Right cardiac atrium (tissue), 5 donors: ENCODE results near the gene FOXP4. TPM values are rescaled to one million over a fixed set of nuclear protein-coding genes. Genes with fewer than 3 reads are reported as not detected.
A peak's percentile ranks its signal among the peaks of the same experiment; 100 is the strongest.

Experiments used
- ATAC-seq, 2 donors: fragments of 200-7000 bp; cut with Tn5 transposase; one replicate each; pipeline versions ENCODE4 v1.8.0 to v1.9.1; 2020; ENCODE audit warnings: moderate library complexity in 2 of 2, mild to moderate bottlenecking in 1 of 2
- DNase-seq, 3 donors: peaks; one replicate each; pipeline ENCODE4 v3.0.0-alpha.2; 2020
- H3K27ac ChIP-seq: one replicate; pipeline ENCODE4 v1.5.1; 2013; ENCODE audit warnings: mild to moderate bottlenecking, low read length, control low read depth, moderate library complexity
- H3K27me3 ChIP-seq: one replicate; pipeline ENCODE4 v1.6.1; 2013; ENCODE audit not compliant: control insufficient read depth, insufficient read depth
- H3K4me1 ChIP-seq: one replicate; pipeline ENCODE4 v1.6.1; 2013; ENCODE audit warnings: low read length; ENCODE audit not compliant: control insufficient read depth, insufficient read depth
- H3K4me3 ChIP-seq: one replicate; pipeline ENCODE4 v1.5.1; 2013; ENCODE audit warnings: low read length, control low read depth
- H3K9me3 ChIP-seq: one replicate; pipeline ENCODE4 v1.6.1; 2013; ENCODE audit warnings: low read length; ENCODE audit not compliant: control insufficient read depth
- WGBS: extraction: QIAGEN DNeasy Blood & Tissue Kit; methylation state at CpG from one replicate; pipeline ENCODE4 v1.1.7; 2013; 5-methylcytosine and 5-hydroxymethylcytosine counted together
- intact Hi-C, 4 donors: fragments of 100-400 bp; cut with DNase I; formaldehyde crosslinking; loops; one replicate each; pipeline versions ENCODE4 v1.11.0 to v1.14.0; 2022 to 2023
- polyA plus RNA-seq: library from polyadenylated mRNA; stranded (reverse); fragments of 200-250 nt; gene quantifications from one replicate; pipeline ENCODE4 v1.2.3, GENCODE V29; 2013
- total RNA-seq, 4 donors: library from RNA; stranded (reverse); fragmentation: NEBNext Ultra II Directional; extraction: Animal tissue kit (Norgen Biotek cat#: 25700); gene quantifications; one replicate each; pipeline ENCODE4 v1.2.1, GENCODE V29; 2021
- donor health status: healthy with polysubstance abuse.
- donor health status: DM: no; HTN: yes; CAD: no.
- donor health status: DM: no; HTN: no; CAD: no.
- donor health status: DM: no; HTN: yes; CAD: no; lungs with severe emphysema.
- donor health status: DM: yes; HTN: yes; CAD: no.

FOXP4 gene
- total and polyA plus RNA-seq, 5 donors = 15.3 to 22.5 (median 21.8) TPM

GRCh38 chr6:41597246-41598000 is 51.2 kb downstream of the FOXP4 start:
- H3K4me3 ChIP-seq = no peak overlapping the region
- H3K27ac ChIP-seq = no peak overlapping the region
- intact Hi-C loops = loop anchor here in 2 of 4 donors (5.0 to 10.0 kb wide), 3 partner anchors 135 to 223 kb away; no protein-coding TSS in a partner anchor
- H3K9me3 ChIP-seq = no peaks in the 10 kb centered on the region
- H3K4me1 ChIP-seq = no peaks in the 10 kb centered on the region
- 89% methylated on average over 19 of the region's 19 CpGs for WGBS
- no peaks in the 10 kb centered on the region for H3K27me3 ChIP-seq
- DNase-seq (no peak), ATAC-seq (no peak)

GRCh38 chr6:41598670-41599014 is 52.5 kb downstream of the FOXP4 start:
- 81% methylated on average over 8 of the region's 8 CpGs for WGBS
- Histone ChIP-seq H3K27me3 (no peaks in the 10 kb centered on the region), H3K4me3 (no peak overlapping the region), H3K4me1 (no peaks in the 10 kb centered on the region), H3K27ac (no peak overlapping the region), H3K9me3 (no peaks in the 10 kb centered on the region)
- intact Hi-C loops = loop anchor here in 2 of 4 donors (5.0 to 10.0 kb wide), 3 partner anchors 136 to 224 kb away; no protein-coding TSS in a partner anchor
- ATAC-seq (no peak), DNase-seq (no peak)

GRCh38 chr6:41599015-41599851 is 53.1 kb downstream of the FOXP4 start:
- no peaks in the 10 kb centered on the region for H3K9me3 ChIP-seq
- WGBS = 82% methylated on average over 21 of the region's 21 CpGs
- H3K4me1 ChIP-seq = no peaks in the 10 kb centered on the region
- ATAC-seq (no peak), DNase-seq (peak in 1 of 3 donors; percentile 63)
- intact Hi-C loops = loop anchor here in 2 of 4 donors (5.0 to 10.0 kb wide), 3 partner anchors 137 to 224 kb away; no protein-coding TSS in a partner anchor
- no peak overlapping the region for H3K27ac ChIP-seq
- H3K27me3 ChIP-seq = no peaks in the 10 kb centered on the region
- H3K4me3 ChIP-seq = no peak overlapping the region

GRCh38 chr6:41599852-41600445 is 53.8 kb downstream of the FOXP4 start:
- Histone ChIP-seq H3K27ac (no peak overlapping the region), H3K9me3 (no peaks in the 10 kb centered on the region), H3K27me3 (no peaks in the 10 kb centered on the region), H3K4me3 (no peak overlapping the region), H3K4me1 (no peaks in the 10 kb centered on the region)
- ATAC-seq = no peak
- intact Hi-C loops = loop anchor here in 2 of 4 donors (5.0 to 10.0 kb wide), 4 partner anchors 82 to 225 kb away; no protein-coding TSS in a partner anchor
- no peak for DNase-seq
- WGBS = 85% methylated on average over 14 of the region's 14 CpGs

GRCh38 chr6:41600499-41601247 is 54.5 kb downstream of the FOXP4 start:
- Histone ChIP-seq H3K27me3 (no peaks in the 10 kb centered on the region), H3K4me1 (no peaks in the 10 kb centered on the region), H3K9me3 (no peaks in the 10 kb centered on the region), H3K27ac (no peak overlapping the region), H3K4me3 (no peak overlapping the region)
- ATAC-seq (no peak), DNase-seq (no peak)
- intact Hi-C loops = loop anchor here in 1 of 4 donors (5.0 kb wide), 1 partner anchor 82 kb away; no protein-coding TSS in a partner anchor
- 74% methylated on average over 22 of the region's 22 CpGs for WGBS

- Histone ChIP-seq H3K4me3 (no peak overlapping the region), H3K9me3 (no peaks in the 10 kb centered on the region), H3K27me3 (no peaks in the 10 kb centered on the region), H3K4me1 (no peaks in the 10 kb centered on the region), H3K27ac (no peak overlapping the region)
- 90% methylated on average over 6 of the region's 6 CpGs for WGBS
- ATAC-seq (no peak), DNase-seq (no peak)
- intact Hi-C loops = loop anchor here in 1 of 4 donors (5.0 kb wide), 1 partner anchor 81 kb away; no protein-coding TSS in a partner anchor
These were observed 55.0 kb downstream of the FOXP4 start for GRCh38 chr6:41601248-41601549.

- 67% methylated on average over 4 of the region's 4 CpGs for WGBS
- Histone ChIP-seq H3K27me3 (no peaks in the 10 kb centered on the region), H3K4me1 (no peaks in the 10 kb centered on the region), H3K27ac (no peak overlapping the region), H3K4me3 (no peak overlapping the region), H3K9me3 (no peaks in the 10 kb centered on the region)
- ATAC-seq (no peak), DNase-seq (no peak)
- intact Hi-C loops = loop anchor here in 3 of 4 donors (2.0 to 5.0 kb wide), 2 partner anchors 80 kb away; no protein-coding TSS in a partner anchor
These were observed 56.2 kb downstream of the FOXP4 start for GRCh38 chr6:41602422-41602743.

- ATAC-seq (peak; percentile 77 to 79), DNase-seq (peak; percentile 83 to 91 (median 91))
- Histone ChIP-seq H3K27me3 (no peaks in the 10 kb centered on the region), H3K27ac (no peak overlapping the region), H3K4me3 (no peak overlapping the region), H3K9me3 (no peaks in the 10 kb centered on the region), H3K4me1 (no peaks in the 10 kb centered on the region)
- 6% methylated on average over 20 of the region's 20 CpGs for WGBS
- intact Hi-C loops = loop anchor here (1.0 to 5.0 kb wide), 3 partner anchors 79 to 81 kb away; no protein-coding TSS in a partner anchor
These were observed 56.9 kb downstream of the FOXP4 start for GRCh38 chr6:41602864-41603608.

- ATAC-seq (no peak), DNase-seq (no peak)
- no peaks in the 10 kb centered on the region for H3K9me3 ChIP-seq
- H3K27me3 ChIP-seq = no peaks in the 10 kb centered on the region
- H3K4me3 ChIP-seq = no peak overlapping the region
- 83% methylated on average over 5 of the region's 5 CpGs for WGBS
- H3K4me1 ChIP-seq = no peaks in the 10 kb centered on the region
- H3K27ac ChIP-seq = no peak overlapping the region
- intact Hi-C loops = loop anchor here in 1 of 4 donors (5.0 kb wide), 1 partner anchor 78 kb away; no protein-coding TSS in a partner anchor
These were observed 57.8 kb downstream of the FOXP4 start for GRCh38 chr6:41604006-41604405.

GRCh38 chr6:41605649-41606048 is 59.5 kb downstream of the FOXP4 start:
- H3K27ac ChIP-seq = no peak overlapping the region
- ATAC-seq = no peak
- no peaks in the 10 kb centered on the region for H3K4me1 ChIP-seq
- intact Hi-C loops = no loop called here
- DNase-seq = no peak
- 84% methylated on average over 3 of the region's 3 CpGs for WGBS
- no peaks in the 10 kb centered on the region for H3K9me3 ChIP-seq
- H3K4me3 ChIP-seq = no peak overlapping the region
- no peaks in the 10 kb centered on the region for H3K27me3 ChIP-seq
